SK-N-SH treated with all-trans-retinoic acid at 6 μM for 48 hours (cell line): ENCODE measurements around the gene CEMIP2.

ENCODE experiments used
- CREB5 ChIP-seq: fragments of 250-450 bp; sonication (Bioruptor Pico); IDR thresholded peaks from 2 replicates; pipeline ENCODE4 v1.5.1; 2020; ENCODE audit warnings: low read depth, mild to moderate bottlenecking, moderate library complexity
- CSRNP3 ChIP-seq: fragments of 250-450 bp; sonication (Bioruptor Pico); IDR thresholded peaks from 2 replicates; pipeline ENCODE4 v1.5.1; 2021; ENCODE audit warnings: mild to moderate bottlenecking, moderate library complexity
- PATZ1 ChIP-seq: fragments of 250-450 bp; sonication (Bioruptor Pico); IDR thresholded peaks from 2 replicates; pipeline ENCODE4 v1.8.0; 2020; ENCODE audit warnings: mild to moderate bottlenecking, moderate library complexity, borderline replicate concordance
- RARB ChIP-seq: fragments of 250-450 bp; sonication (Bioruptor Pico); IDR thresholded peaks from 2 replicates; pipeline ENCODE4 v1.8.0; 2021; ENCODE audit warnings: mild to moderate bottlenecking, moderate library complexity
- SNAI2 ChIP-seq: fragments of 250-450 bp; sonication (Bioruptor Pico); IDR thresholded peaks from 2 replicates; pipeline ENCODE4 v1.5.0; 2020; ENCODE audit warnings: mild to moderate bottlenecking, moderate library complexity
- TCF4 ChIP-seq: fragments of 250-450 bp; sonication (Bioruptor Pico); IDR thresholded peaks from 2 replicates; pipeline ENCODE4 v1.8.0; 2021; ENCODE audit warnings: mild to moderate bottlenecking, moderate library complexity, borderline replicate concordance
- ZFP3 ChIP-seq: fragments of 250-450 bp; sonication (Bioruptor Pico); IDR thresholded peaks from 2 replicates; pipeline ENCODE4 v1.5.0; 2020; ENCODE audit warnings: mild to moderate bottlenecking, moderate library complexity
- ZFP30 ChIP-seq: fragments of 450-650 bp; formaldehyde crosslinking; IDR thresholded peaks from 2 replicates; pipeline ENCODE4 v1.5.0; 2022; ENCODE audit warnings: mild to moderate bottlenecking, moderate library complexity
- TF ChIP-seq, protein P1 (sequence below): fragments of 250-450 bp; sonication (Bioruptor Pico); IDR thresholded peaks from 2 replicates; pipeline ENCODE4 v1.5.0; 2020; ENCODE audit warnings: mild to moderate bottlenecking, moderate library complexity
- TF ChIP-seq, protein P2 (sequence below): fragments of 250-450 bp; sonication (Bioruptor Pico); IDR thresholded peaks from 2 replicates; pipeline ENCODE4 v1.8.0; 2021; ENCODE audit warnings: low read depth, mild to moderate bottlenecking, moderate library complexity, borderline replicate concordance

GRCh38 chr9:71793386-71794105 lies 25.2 kb upstream of the CEMIP2 start:
- TF ChIP-seq TCF4 (CRISPR knock-in tag) (no peak), SNAI2 (CRISPR knock-in tag) (no peak), ZFP30 (CRISPR knock-in tag) (no peak), RARB (CRISPR knock-in tag) (no peak), PATZ1 (CRISPR knock-in tag) (no peak), CREB5 (CRISPR knock-in tag) (no peak), CSRNP3 (CRISPR knock-in tag) (no peak), ZFP3 (CRISPR knock-in tag) (no peak)
- TF ChIP-seq, protein P1, sequence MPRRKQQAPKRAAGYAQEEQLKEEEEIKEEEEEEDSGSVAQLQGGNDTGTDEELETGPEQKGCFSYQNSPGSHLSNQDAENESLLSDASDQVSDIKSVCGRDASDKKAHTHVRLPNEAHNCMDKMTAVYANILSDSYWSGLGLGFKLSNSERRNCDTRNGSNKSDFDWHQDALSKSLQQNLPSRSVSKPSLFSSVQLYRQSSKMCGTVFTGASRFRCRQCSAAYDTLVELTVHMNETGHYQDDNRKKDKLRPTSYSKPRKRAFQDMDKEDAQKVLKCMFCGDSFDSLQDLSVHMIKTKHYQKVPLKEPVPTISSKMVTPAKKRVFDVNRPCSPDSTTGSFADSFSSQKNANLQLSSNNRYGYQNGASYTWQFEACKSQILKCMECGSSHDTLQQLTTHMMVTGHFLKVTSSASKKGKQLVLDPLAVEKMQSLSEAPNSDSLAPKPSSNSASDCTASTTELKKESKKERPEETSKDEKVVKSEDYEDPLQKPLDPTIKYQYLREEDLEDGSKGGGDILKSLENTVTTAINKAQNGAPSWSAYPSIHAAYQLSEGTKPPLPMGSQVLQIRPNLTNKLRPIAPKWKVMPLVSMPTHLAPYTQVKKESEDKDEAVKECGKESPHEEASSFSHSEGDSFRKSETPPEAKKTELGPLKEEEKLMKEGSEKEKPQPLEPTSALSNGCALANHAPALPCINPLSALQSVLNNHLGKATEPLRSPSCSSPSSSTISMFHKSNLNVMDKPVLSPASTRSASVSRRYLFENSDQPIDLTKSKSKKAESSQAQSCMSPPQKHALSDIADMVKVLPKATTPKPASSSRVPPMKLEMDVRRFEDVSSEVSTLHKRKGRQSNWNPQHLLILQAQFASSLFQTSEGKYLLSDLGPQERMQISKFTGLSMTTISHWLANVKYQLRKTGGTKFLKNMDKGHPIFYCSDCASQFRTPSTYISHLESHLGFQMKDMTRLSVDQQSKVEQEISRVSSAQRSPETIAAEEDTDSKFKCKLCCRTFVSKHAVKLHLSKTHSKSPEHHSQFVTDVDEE (CRISPR knock-in tag), result no peak
- TF ChIP-seq, protein P2, sequence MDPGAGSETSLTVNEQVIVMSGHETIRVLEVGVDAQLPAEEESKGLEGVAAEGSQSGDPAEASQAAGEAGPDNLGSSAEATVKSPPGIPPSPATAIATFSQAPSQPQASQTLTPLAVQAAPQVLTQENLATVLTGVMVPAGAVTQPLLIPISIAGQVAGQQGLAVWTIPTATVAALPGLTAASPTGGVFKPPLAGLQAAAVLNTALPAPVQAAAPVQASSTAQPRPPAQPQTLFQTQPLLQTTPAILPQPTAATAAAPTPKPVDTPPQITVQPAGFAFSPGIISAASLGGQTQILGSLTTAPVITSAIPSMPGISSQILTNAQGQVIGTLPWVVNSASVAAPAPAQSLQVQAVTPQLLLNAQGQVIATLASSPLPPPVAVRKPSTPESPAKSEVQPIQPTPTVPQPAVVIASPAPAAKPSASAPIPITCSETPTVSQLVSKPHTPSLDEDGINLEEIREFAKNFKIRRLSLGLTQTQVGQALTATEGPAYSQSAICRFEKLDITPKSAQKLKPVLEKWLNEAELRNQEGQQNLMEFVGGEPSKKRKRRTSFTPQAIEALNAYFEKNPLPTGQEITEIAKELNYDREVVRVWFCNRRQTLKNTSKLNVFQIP, result no peak
